Parathyroid adenoma (tissue), 2 donors: ENCODE results near the gene INTS3.
A peak's percentile ranks its signal among the peaks of the same experiment; 100 is the strongest.

Experiments used
- H2AFZ ChIP-seq: fragments of 300-600 bp; sonication (generic); one replicate; pipeline ENCODE4 v1.7.0; 2017; ENCODE audit warnings: antibody characterized with exemption, mild to moderate bottlenecking
- H3K27ac ChIP-seq: fragments of 300-600 bp; sonication (generic); one replicate; pipeline ENCODE4 v1.7.0; 2017
- H3K27me3 ChIP-seq: fragments of 300-600 bp; sonication (generic); one replicate; pipeline ENCODE4 v1.7.0; 2017; ENCODE audit warnings: low read length; ENCODE audit not compliant: control insufficient read depth, insufficient read depth
- H3K36me3 ChIP-seq: fragments of 300-600 bp; sonication (generic); one replicate; pipeline ENCODE4 v1.7.0; 2017; ENCODE audit warnings: low read length; ENCODE audit not compliant: control insufficient read depth, insufficient read depth
- H3K4me1 ChIP-seq: fragments of 300-600 bp; sonication (generic); one replicate; pipeline ENCODE4 v1.7.0; 2017; ENCODE audit warnings: control low read depth
- H3K4me2 ChIP-seq: fragments of 300-600 bp; sonication (generic); one replicate; pipeline ENCODE4 v1.7.0; 2017; ENCODE audit warnings: low read length
- H3K4me3 ChIP-seq: fragments of 300-600 bp; sonication (generic); one replicate; pipeline ENCODE4 v1.7.0; 2017; ENCODE audit warnings: low read depth, low read length
- H3K79me2 ChIP-seq: fragments of 300-600 bp; sonication (generic); one replicate; pipeline ENCODE4 v1.7.0; 2017; ENCODE audit warnings: control low read depth
- H3K9ac ChIP-seq: fragments of 300-600 bp; sonication (generic); one replicate; pipeline ENCODE4 v1.7.0; 2017; ENCODE audit warnings: mild to moderate bottlenecking
- H3K9me3 ChIP-seq: fragments of 300-600 bp; sonication (generic); one replicate; pipeline ENCODE4 v1.7.0; 2017; ENCODE audit warnings: low read length; ENCODE audit not compliant: control insufficient read depth
- CTCF ChIP-seq: fragments of 300-600 bp; sonication (generic); IDR thresholded peaks from one replicate; pipeline ENCODE4 v1.7.0; 2017; ENCODE audit warnings: antibody characterized with exemption, mild to moderate bottlenecking
- donor health status: primary hyperparathyroidism.

INTS3 gene

GRCh38 chr1:153801786-153802697 lies 74.2 kb downstream of the INTS3 start:
- H3K79me2 ChIP-seq, result no peaks in the 10 kb centered on the region
- no peak overlapping the region for H3K4me2 ChIP-seq
- H3K4me3 ChIP-seq, result no peak overlapping the region
- H3K4me1 ChIP-seq, result no peaks in the 10 kb centered on the region
- H3K27ac ChIP-seq, result no peak overlapping the region
- no peaks in the 10 kb centered on the region for H3K36me3 ChIP-seq
- no peak for TF ChIP-seq CTCF
- no peak overlapping the region for H2AFZ ChIP-seq
- H3K9ac ChIP-seq, result no peak overlapping the region
- no peaks in the 10 kb centered on the region for H3K27me3 ChIP-seq
- no peaks in the 10 kb centered on the region for H3K9me3 ChIP-seq

- TF ChIP-seq CTCF, result no peak
- no peak overlapping the region for H3K4me3 ChIP-seq
- peak overlapping the region; percentile 47 for H3K27ac ChIP-seq
- H3K79me2 ChIP-seq, result no peaks in the 10 kb centered on the region
- H3K36me3 ChIP-seq, result no peaks in the 10 kb centered on the region
- no peaks in the 10 kb centered on the region for H3K9me3 ChIP-seq
- H3K4me2 ChIP-seq, result no peak overlapping the region
- no peaks in the 10 kb centered on the region for H3K27me3 ChIP-seq
- no peaks in the 10 kb centered on the region for H3K4me1 ChIP-seq
- no peak overlapping the region for H2AFZ ChIP-seq
- no peak overlapping the region for H3K9ac ChIP-seq
Observed at GRCh38 chr1:153803470-153804056, 75.7 kb downstream of the INTS3 start.

- Histone ChIP-seq H3K4me3 (no peak overlapping the region), H3K27me3 (no peaks in the 10 kb centered on the region), H3K36me3 (no peaks in the 10 kb centered on the region), H3K9me3 (no peaks in the 10 kb centered on the region), H3K27ac (peak overlapping the region; percentile 4), H3K4me1 (no peaks in the 10 kb centered on the region), H3K4me2 (no peak overlapping the region), H3K9ac (no peak overlapping the region), H3K79me2 (no peaks in the 10 kb centered on the region), H2AFZ (no peak overlapping the region)
- no peak for TF ChIP-seq CTCF
Observed at GRCh38 chr1:153804112-153804511, 76.3 kb downstream of the INTS3 start.

GRCh38 chr1:153805042-153805745 lies 77.3 kb downstream of the INTS3 start:
- Histone ChIP-seq H3K4me3 (no peak overlapping the region), H2AFZ (no peak overlapping the region), H3K4me2 (no peak overlapping the region), H3K9ac (no peak overlapping the region), H3K27me3 (no peaks in the 10 kb centered on the region), H3K36me3 (no peaks in the 10 kb centered on the region), H3K27ac (no peak overlapping the region), H3K4me1 (no peaks in the 10 kb centered on the region), H3K79me2 (no peaks in the 10 kb centered on the region), H3K9me3 (no peaks in the 10 kb centered on the region)
- TF ChIP-seq CTCF, result no peak
